Mesodermal cell (in vitro differentiated cells): ENCODE measurements around the gene C2CD5.

Experiments used
- H3K27ac ChIP-seq: 2 replicates; pipeline ENCODE4 v1.7.0; 2013; ENCODE audit warnings: mild to moderate bottlenecking, low read depth, low read length, moderate library complexity; ENCODE audit not compliant: severe bottlenecking
- H3K36me3 ChIP-seq: 2 replicates; pipeline ENCODE4 v1.7.1; 2013; ENCODE audit warnings: mild to moderate bottlenecking, low read length, moderate library complexity; ENCODE audit not compliant: control insufficient read depth, insufficient read depth
- H3K4me1 ChIP-seq: one replicate; pipeline ENCODE4 v1.7.1; 2013; ENCODE audit warnings: mild to moderate bottlenecking, low read length; ENCODE audit not compliant: insufficient read depth, control insufficient read depth, poor library complexity, severe bottlenecking
- H3K4me3 ChIP-seq: 2 replicates; pipeline ENCODE4 v1.7.0; 2013; ENCODE audit warnings: low read length, control low read depth, mild to moderate bottlenecking; ENCODE audit not compliant: insufficient read depth, poor library complexity, severe bottlenecking; ENCODE audit errors: extremely low read depth
- H3K9me3 ChIP-seq: 2 replicates; pipeline ENCODE4 v1.7.1; 2013; ENCODE audit warnings: mild to moderate bottlenecking, low read length, moderate library complexity; ENCODE audit not compliant: control insufficient read depth
- WGBS, 2 experiments: methylation state at CpG; one replicate each; pipeline ENCODE4 v1.1.5; 2013; ENCODE audit warnings: missing lambda C conversion rate in 2 of 2; ENCODE audit not compliant: insufficient coverage in 2 of 2; 5-methylcytosine and 5-hydroxymethylcytosine counted together

The C2CD5 gene

DNA sequence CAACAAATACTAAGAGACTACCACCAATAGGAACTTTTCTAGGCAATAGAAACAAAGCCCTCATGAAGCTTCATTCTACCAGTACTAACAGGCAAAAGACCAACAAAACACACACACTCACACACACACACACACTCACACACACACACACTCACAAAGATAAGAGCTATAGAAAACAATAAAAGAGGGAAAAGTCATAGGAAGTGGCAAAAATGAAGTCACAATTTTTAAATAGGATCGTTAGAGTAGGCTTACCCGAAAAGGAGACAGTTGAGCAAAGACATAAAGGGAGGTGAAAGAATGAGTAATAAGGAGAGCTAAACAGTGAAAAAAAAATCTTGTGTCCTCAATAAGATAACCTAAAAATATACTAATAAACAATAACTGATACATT lies 66.5 kb downstream of the C2CD5 start:
- H3K27ac ChIP-seq = no peak overlapping the region
- no peaks in the 10 kb centered on the region for H3K9me3 ChIP-seq
- no CpG with 5 or more reads among the region's 2 CpGs for WGBS, 2 experiments
- H3K36me3 ChIP-seq = no peaks in the 10 kb centered on the region
- no peaks in the 10 kb centered on the region for H3K4me1 ChIP-seq
- no peak overlapping the region for H3K4me3 ChIP-seq

DNA sequence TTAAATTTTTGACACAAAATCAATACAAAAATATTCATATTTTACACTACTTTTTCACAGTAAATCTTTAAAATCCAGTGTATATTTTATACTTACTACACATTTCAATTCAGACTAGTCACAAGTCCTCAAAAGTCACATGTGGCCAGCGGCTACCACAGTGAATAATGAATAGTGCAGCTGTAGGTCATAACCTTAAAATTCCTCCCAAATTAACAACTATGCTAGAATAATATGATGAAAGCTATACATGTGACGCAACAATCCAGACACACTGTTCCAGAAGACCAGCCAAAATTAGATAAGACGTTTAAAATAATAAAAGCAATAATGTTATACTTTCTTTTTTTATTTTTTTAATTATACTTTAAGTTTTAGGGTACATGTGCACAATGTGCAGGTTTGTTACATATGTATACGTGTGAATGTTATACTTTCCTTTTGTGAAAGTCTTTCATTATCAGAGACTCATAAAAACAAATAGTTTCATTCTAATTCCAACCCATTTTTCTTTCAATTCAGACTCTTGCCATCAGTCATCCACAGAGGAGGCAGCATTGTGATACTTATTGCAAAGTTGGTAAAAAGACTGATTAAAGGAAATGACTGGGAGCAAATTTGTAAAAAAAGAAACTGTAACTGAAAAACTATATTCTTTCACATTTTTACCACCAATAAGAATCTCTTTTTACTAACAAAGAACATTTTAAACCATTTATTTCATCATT lies 67.0 kb downstream of the C2CD5 start:
- Histone ChIP-seq H3K4me3 (no peak overlapping the region), H3K4me1 (no peaks in the 10 kb centered on the region), H3K36me3 (no peaks in the 10 kb centered on the region), H3K27ac (no peak overlapping the region), H3K9me3 (no peaks in the 10 kb centered on the region)
- WGBS, 2 experiments = no CpG with 5 or more reads among the region's 4 CpGs

DNA sequence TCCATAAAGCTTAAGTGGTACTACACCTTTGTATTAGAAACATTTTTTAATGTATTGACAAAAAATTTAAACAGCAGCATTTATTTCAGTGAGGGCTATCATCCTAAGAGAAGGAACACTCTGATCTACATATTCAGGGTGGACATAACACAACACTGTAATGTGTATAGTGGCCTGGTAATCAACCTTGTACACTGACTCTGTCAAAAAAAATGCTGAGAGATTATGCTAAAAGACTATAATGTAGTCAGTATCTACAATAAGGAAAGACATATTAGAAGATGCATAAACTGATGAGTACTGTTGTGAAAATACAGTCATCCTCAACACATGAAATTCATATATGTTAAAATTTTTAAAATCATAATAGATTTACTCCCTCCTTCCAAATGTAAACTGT lies 68.2 kb downstream of the C2CD5 start:
- H3K36me3 ChIP-seq = no peaks in the 10 kb centered on the region
- no peak overlapping the region for H3K4me3 ChIP-seq
- no peaks in the 10 kb centered on the region for H3K9me3 ChIP-seq
- H3K27ac ChIP-seq = no peak overlapping the region
- no peaks in the 10 kb centered on the region for H3K4me1 ChIP-seq

DNA sequence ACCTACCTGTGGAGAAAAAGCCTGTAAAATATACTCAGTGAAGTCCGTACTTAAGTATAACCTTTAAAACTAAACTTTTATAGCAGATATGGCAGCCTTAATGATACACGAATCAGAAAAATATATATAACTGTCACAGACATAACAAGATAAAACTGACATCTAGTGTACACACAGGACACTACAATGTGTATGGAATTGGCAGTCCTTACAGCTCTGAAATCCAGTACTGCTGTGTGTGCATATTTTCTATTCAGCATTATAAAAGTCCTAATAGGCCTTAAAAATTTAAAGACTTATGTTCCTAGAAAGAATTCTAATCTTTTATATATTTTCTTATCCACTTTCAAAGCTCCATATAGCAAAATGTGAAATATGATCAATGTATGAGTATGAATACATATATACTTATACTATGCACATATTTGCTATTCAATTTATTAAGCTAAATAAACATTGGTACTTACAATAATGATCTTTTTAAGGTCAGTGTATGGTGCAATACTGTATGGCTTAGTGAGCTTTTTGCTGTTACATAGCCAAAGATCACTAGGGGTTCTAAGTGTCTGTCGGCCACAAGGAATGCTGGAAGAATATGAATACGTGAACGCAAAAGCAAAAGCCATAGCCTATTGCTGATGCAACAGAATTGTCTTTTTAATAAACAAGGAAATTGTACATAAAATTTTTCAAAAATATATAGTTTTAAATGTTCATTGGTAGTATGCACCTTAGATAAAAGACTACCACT lies 69.2 kb downstream of the C2CD5 start:
- no peaks in the 10 kb centered on the region for H3K9me3 ChIP-seq
- H3K4me3 ChIP-seq = no peak overlapping the region
- H3K27ac ChIP-seq = no peak overlapping the region
- WGBS, 2 experiments = 100% methylated on average over 1 to 2 of the region's 5 CpGs
- H3K4me1 ChIP-seq = no peaks in the 10 kb centered on the region
- peaks cover 4% of the 10 kb centered on the region for H3K36me3 ChIP-seq

DNA sequence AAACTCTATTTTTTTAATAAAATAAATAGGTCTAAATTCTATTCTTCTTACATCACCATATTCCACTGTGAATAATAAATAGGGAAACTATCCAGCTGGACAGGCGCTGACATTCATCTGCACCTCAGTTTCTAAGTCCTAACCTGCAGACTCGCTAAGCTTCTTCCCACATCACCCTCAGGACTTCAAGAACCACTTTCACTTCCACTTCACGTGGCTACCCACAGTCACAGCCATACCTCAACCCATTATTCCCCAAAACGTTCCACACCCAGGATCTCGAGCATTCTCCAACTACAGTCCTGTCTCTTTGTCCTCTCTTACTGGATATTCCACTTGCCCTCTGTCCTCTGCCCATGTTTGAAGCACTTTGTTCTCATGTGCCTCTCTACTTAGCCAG lies 71.1 kb downstream of the C2CD5 start:
- Histone ChIP-seq H3K4me3 (no peak overlapping the region), H3K4me1 (no peaks in the 10 kb centered on the region), H3K36me3 (peaks cover 8% of the 10 kb centered on the region), H3K9me3 (no peaks in the 10 kb centered on the region), H3K27ac (no peak overlapping the region)
- WGBS, 2 experiments = 91 to 93% methylated on average over 5 of the region's 5 CpGs

DNA sequence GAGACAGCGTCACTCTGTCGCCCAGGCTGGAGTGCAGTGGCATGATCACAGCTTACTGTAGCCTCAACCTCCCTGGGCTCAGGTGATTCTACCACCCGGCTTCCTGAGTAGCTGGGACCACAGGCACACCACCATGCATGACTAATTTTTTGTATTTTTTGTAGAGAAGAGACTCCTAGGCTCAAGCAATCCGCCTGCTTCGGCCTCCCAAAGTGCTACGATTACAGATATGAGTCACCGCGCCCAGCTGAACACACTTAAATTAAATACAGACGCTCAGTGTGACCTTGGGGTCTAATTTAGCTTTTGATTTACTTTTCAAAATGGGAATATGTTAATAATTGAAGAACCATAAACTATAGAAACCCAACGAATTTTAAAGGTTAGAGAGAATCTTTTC lies 77.2 kb downstream of the C2CD5 start:
- H3K4me3 ChIP-seq = no peak overlapping the region
- 96% methylated on average over 3 to 8 of the region's 10 CpGs for WGBS, 2 experiments
- no peaks in the 10 kb centered on the region for H3K4me1 ChIP-seq
- H3K36me3 ChIP-seq = peaks cover 8% of the 10 kb centered on the region
- no peak overlapping the region for H3K27ac ChIP-seq
- H3K9me3 ChIP-seq = no peaks in the 10 kb centered on the region

DNA sequence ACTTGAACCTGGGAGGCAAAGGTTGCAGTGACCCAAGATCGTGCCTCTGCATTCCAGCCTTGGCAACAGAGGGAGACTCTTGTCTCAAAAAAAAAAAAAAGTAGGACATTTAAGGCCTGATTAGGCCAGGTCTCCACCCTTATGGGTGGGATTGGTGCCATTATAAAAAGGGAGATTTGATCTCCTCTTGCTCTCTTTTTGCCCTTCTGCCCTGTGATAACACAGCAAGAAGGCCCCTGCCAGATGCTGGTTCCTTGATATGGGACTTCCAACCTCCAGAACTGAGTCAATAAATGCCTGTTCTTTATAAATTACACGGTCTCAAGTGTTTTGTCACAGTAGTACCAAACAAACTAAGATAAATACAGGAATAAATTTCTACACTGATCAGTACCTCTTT lies 81.0 kb downstream of the C2CD5 start:
- WGBS, 2 experiments = 97 to 100% methylated on average over 2 of the region's 2 CpGs
- Histone ChIP-seq H3K4me3 (no peak overlapping the region), H3K4me1 (no peaks in the 10 kb centered on the region), H3K27ac (no peak overlapping the region), H3K9me3 (no peaks in the 10 kb centered on the region), H3K36me3 (peaks cover 2% of the 10 kb centered on the region)

DNA sequence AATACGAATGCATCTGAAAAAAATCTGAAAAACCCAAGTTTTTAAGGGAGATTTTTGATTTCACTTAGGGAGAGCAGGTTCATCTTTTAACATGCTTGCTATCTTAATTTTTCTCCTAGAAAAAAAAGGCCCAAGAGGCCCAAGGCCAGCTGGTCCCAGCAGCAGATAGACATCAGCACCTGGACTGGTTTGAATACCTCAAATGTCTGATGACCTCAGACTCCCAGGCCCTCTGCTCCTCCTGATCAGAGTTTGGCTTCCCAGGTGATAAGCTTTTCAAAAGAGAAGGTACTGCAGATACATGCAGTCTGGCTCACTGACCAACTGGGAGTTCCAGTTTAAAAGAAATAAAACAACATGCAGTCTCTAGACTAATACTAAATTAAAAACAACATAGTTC lies 82.6 kb downstream of the C2CD5 start:
- no peak overlapping the region for H3K27ac ChIP-seq
- no peaks in the 10 kb centered on the region for H3K4me1 ChIP-seq
- H3K36me3 ChIP-seq = peaks cover 5% of the 10 kb centered on the region
- WGBS, 2 experiments = 100% methylated on average over 1 of the region's 1 CpG; no CpG with 5 or more reads in 1 of the 2 experiments
- no peaks in the 10 kb centered on the region for H3K9me3 ChIP-seq
- H3K4me3 ChIP-seq = no peak overlapping the region

DNA sequence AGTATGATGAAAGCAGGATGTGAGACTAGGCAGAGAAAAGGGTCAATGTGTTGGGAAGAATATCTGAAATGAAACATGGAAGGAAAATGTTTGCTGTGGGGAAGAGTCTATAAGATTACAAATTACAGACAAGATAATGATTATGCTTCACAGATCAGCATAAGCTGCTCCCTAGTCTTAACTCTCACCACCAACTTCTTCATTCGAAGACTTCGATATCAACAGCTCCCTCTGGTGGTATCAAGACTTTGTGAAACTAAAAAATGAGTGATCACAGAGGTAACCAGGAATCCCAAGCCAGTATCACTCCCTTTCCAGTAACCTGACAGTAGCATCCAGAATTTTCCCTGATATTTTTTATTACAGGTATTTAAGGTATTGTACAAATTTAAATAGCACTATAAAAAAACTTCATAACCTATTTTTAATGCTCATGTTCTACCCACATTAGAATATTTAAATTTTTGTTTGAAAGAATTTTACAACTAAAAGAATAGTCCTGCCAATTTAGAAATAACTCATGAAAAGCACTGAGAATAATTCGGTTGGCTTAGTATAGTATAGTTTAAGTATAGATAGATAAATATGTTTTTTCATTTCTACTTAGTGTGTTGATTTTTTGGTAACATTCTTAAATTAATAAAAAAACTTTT lies 84.4 kb downstream of the C2CD5 start:
- Histone ChIP-seq H3K4me1 (no peaks in the 10 kb centered on the region), H3K27ac (no peak overlapping the region), H3K9me3 (no peaks in the 10 kb centered on the region), H3K36me3 (peaks cover 5% of the 10 kb centered on the region), H3K4me3 (no peak overlapping the region)
- WGBS, 2 experiments = no CpG with 5 or more reads among the region's 3 CpGs

DNA sequence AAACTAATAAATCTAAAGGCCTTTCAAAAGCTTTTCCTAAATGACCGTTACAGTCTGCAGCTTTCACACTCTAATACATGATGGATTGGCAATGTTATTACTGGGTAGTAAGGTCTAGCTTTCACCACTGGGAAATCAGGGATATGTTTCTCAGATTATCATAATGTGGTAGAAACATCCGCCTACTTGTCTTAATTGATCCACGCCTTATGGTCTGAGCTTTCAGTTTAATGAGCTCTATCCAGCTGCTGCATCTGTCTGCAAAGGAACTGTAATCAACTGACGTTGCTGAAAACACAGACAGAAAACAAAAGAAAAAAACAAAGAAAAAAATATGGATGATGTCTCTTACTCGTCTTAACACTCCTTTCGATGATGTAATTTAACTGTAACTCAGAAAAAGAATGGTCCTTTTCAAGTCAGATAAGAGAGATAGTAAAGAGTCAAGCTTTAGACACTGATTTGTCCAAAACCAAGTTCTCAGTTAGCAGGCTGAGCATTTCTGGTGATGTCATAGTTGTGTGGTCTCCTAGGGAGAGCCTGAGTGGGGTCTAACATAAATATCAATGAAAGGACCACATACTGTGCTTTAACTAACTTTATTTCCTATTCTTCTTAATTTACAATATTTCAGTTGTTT lies 85.9 kb downstream of the C2CD5 start:
- no peaks in the 10 kb centered on the region for H3K4me1 ChIP-seq
- H3K4me3 ChIP-seq = no peak overlapping the region
- WGBS, 2 experiments = 86 to 100% methylated on average over 2 to 5 of the region's 6 CpGs
- H3K36me3 ChIP-seq = peaks cover 5% of the 10 kb centered on the region
- H3K27ac ChIP-seq = no peak overlapping the region
- no peaks in the 10 kb centered on the region for H3K9me3 ChIP-seq
